Measurements from ENCODE around the gene DES.
"Not testable (repeated sequence)": the region's sequence is repeated elsewhere in the genome, so short reads cannot be mapped to it uniquely, and the experiment has no call there.

Gene DES

DNA sequence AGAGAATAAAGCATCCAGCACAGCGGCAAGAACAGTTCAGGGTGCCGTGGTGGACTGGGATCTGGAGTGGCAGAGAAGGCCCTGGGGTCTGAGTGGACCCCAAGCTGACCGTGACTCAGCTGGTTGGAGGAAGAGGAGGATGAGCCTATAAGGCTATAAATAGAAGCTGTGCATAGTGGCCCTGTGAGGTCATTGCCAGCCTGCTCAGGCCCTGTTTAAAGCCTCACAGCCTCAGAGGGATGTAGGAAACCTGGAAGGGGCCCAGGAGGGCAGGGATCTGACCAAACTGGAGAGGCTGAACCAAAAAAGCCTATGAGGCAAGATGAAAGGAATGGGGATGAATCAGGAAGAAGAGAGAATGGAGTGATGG lies 11.3 kb upstream of the DES start:
- no peak for DNase-seq (ENCODE audit: low spot score)
- no peak overlapping the region for H3K27ac ChIP-seq (replicated peaks; ENCODE audit: low read length)

GRCh38 chr2:219407343-219407742 lies 10.8 kb upstream of the DES start:
- H3K36me3 ChIP-seq (replicated peaks in 1 of 2; ENCODE audit: control insufficient read depth in 2 of 2, insufficient read depth in 2 of 2, low read length in 2 of 2); H3K4me2 ChIP-seq (ENCODE audit: insufficient read depth, low read length, poor library complexity, severe bottlenecking); H3K4ac ChIP-seq (ENCODE audit: low read length); DNase-seq (ENCODE audit: low spot score); H3K9ac ChIP-seq (ENCODE audit: low read depth, low read length, poor library complexity); H4K91ac ChIP-seq (ENCODE audit: low read depth, low read length, poor library complexity); H2BK5ac ChIP-seq (ENCODE audit: low read length); H2AFZ ChIP-seq (ENCODE audit: low read length); H2BK120ac ChIP-seq (ENCODE audit: low read depth, low read length); H3K27ac ChIP-seq (replicated peaks; ENCODE audit: low read length); H4K8ac ChIP-seq (ENCODE audit: low read depth, low read length); H2AK5ac ChIP-seq (ENCODE audit: low read depth, low read length); H3K4me3 ChIP-seq (ENCODE audit: low read length in 2 of 2); H3K23ac ChIP-seq (ENCODE audit: low read depth, low read length, poor library complexity); H3K9me3 ChIP-seq (replicated peaks in 1 of 2; ENCODE audit: control insufficient read depth in 2 of 2, insufficient read depth in 1 of 2, low read depth in 1 of 2, low read length in 2 of 2); H2BK12ac ChIP-seq (ENCODE audit: low read length); H3K4me1 ChIP-seq (ENCODE audit: control insufficient read depth in 2 of 2, insufficient read depth in 1 of 2, low read depth in 1 of 2, low read length in 2 of 2); H3K18ac ChIP-seq (ENCODE audit: low read length); H2BK15ac ChIP-seq (ENCODE audit: low read length); H3K14ac ChIP-seq (ENCODE audit: low read length); H3K79me1 ChIP-seq (ENCODE audit: low read depth, low read length): not testable (repeated sequence)
- peaks cover 0 to 49% (median 0%) of the 10 kb centered on the region in 3 experiments for H3K27me3 ChIP-seq (ENCODE audit: control insufficient read depth in 3 of 3, insufficient read depth in 3 of 3, low read depth in 1 of 3, low read length in 3 of 3)
- WGBS, 2 donors (ENCODE audit: extremely low coverage in 2 of 2, insufficient read length in 2 of 2, insufficient replicate concordance in 1 of 2), result no CpG with 5 or more reads among the region's 5 CpGs

More for the DNA sequence above, 11.3 kb upstream of the DES start:
- Histone ChIP-seq H3K9ac (ENCODE audit: low read depth, low read length, poor library complexity) (no peak overlapping the region), H2BK120ac (ENCODE audit: low read depth, low read length) (no peak overlapping the region), H4K8ac (ENCODE audit: low read depth, low read length) (no peak overlapping the region), H2BK15ac (ENCODE audit: low read length) (no peak overlapping the region), H2BK12ac (ENCODE audit: low read length) (no peak overlapping the region), H4K91ac (ENCODE audit: low read depth, low read length, poor library complexity) (no peak overlapping the region), H3K23ac (ENCODE audit: low read depth, low read length, poor library complexity) (no peak overlapping the region), H3K4ac (ENCODE audit: low read length) (no peak overlapping the region), H3K79me1 (ENCODE audit: low read depth, low read length) (peaks cover 2% of the 10 kb centered on the region), H3K14ac (ENCODE audit: low read length) (no peak overlapping the region), H3K36me3 (replicated peaks in 1 of 2; ENCODE audit: control insufficient read depth in 2 of 2, insufficient read depth in 2 of 2, low read length in 2 of 2) (no peaks in the 10 kb centered on the region), H3K9me3 (replicated peaks in 1 of 2; ENCODE audit: control insufficient read depth in 2 of 2, insufficient read depth in 1 of 2, low read depth in 1 of 2, low read length in 2 of 2) (no peaks in the 10 kb centered on the region), H2AFZ (ENCODE audit: low read length) (no peak overlapping the region), H2BK5ac (ENCODE audit: low read length) (no peak overlapping the region), H3K27me3 (ENCODE audit: control insufficient read depth in 3 of 3, insufficient read depth in 3 of 3, low read depth in 1 of 3, low read length in 3 of 3) (peaks cover 0 to 49% (median 0%) of the 10 kb centered on the region in 3 experiments), H3K4me2 (ENCODE audit: insufficient read depth, low read length, poor library complexity, severe bottlenecking) (no peak overlapping the region), H3K4me3 (ENCODE audit: low read length in 2 of 2) (no peak overlapping the region), H2AK5ac (ENCODE audit: low read depth, low read length) (no peak overlapping the region), H3K18ac (ENCODE audit: low read length) (no peak overlapping the region), H3K4me1 (ENCODE audit: control insufficient read depth in 2 of 2, insufficient read depth in 1 of 2, low read depth in 1 of 2, low read length in 2 of 2) (peaks cover 5 to 8% of the 10 kb centered on the region in 2 donors)
- no CpG with 5 or more reads among the region's 3 CpGs for WGBS, 2 donors (ENCODE audit: extremely low coverage in 2 of 2, insufficient read length in 2 of 2, insufficient replicate concordance in 1 of 2)

GRCh38 chr2:219408204-219408603 lies 10.0 kb upstream of the DES start:
- DNase-seq (ENCODE audit: low spot score), result no peak
- Histone ChIP-seq H3K9me3 (replicated peaks in 1 of 2; ENCODE audit: control insufficient read depth in 2 of 2, insufficient read depth in 1 of 2, low read depth in 1 of 2, low read length in 2 of 2) (peaks cover 0 to 7% of the 10 kb centered on the region in 2 donors), H3K9ac (ENCODE audit: low read depth, low read length, poor library complexity) (no peak overlapping the region), H2BK120ac (ENCODE audit: low read depth, low read length) (no peak overlapping the region), H2AK5ac (ENCODE audit: low read depth, low read length) (no peak overlapping the region), H3K4me2 (ENCODE audit: insufficient read depth, low read length, poor library complexity, severe bottlenecking) (no peak overlapping the region), H2BK15ac (ENCODE audit: low read length) (no peak overlapping the region), H3K36me3 (replicated peaks in 1 of 2; ENCODE audit: control insufficient read depth in 2 of 2, insufficient read depth in 2 of 2, low read length in 2 of 2) (no peaks in the 10 kb centered on the region), H3K27ac (replicated peaks; ENCODE audit: low read length) (no peak overlapping the region), H2BK5ac (ENCODE audit: low read length) (no peak overlapping the region), H2AFZ (ENCODE audit: low read length) (no peak overlapping the region), H4K91ac (ENCODE audit: low read depth, low read length, poor library complexity) (no peak overlapping the region), H3K79me1 (ENCODE audit: low read depth, low read length) (peaks cover 2% of the 10 kb centered on the region), H3K23ac (ENCODE audit: low read depth, low read length, poor library complexity) (no peak overlapping the region), H3K4me1 (ENCODE audit: control insufficient read depth in 2 of 2, insufficient read depth in 1 of 2, low read depth in 1 of 2, low read length in 2 of 2) (no peaks in the 10 kb centered on the region), H3K4me3 (ENCODE audit: low read length in 2 of 2) (no peak overlapping the region), H3K27me3 (ENCODE audit: control insufficient read depth in 3 of 3, insufficient read depth in 3 of 3, low read depth in 1 of 3, low read length in 3 of 3) (peaks cover 0 to 48% (median 0%) of the 10 kb centered on the region in 3 experiments), H3K4ac (ENCODE audit: low read length) (no peak overlapping the region), H3K18ac (ENCODE audit: low read length) (no peak overlapping the region), H4K8ac (ENCODE audit: low read depth, low read length) (no peak overlapping the region), H3K14ac (ENCODE audit: low read length) (no peak overlapping the region), H2BK12ac (ENCODE audit: low read length) (no peak overlapping the region)
- 100% methylated on average over 2 of the region's 5 CpGs for WGBS, 2 donors (ENCODE audit: extremely low coverage in 2 of 2, insufficient read length in 2 of 2, insufficient replicate concordance in 1 of 2)

DNA sequence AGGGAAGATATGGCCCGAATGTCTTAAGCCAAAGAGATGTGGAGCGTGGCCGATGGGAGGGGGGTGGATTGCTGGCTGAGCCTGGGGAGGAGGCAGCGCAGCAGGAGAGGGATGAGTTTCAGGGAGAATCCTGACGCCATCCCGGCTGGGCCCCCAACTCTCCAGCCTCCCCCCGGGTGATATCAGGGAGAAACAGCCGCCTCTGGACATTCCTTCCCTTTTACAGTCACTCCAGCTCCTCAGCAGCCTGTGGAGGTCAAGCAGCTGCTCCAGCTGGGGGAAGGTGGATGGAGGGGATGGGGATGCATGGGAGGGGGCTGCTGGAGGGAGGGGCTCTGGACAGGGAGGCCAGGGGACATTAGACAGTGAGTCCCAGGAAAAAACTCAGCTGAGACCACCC lies 9.5 kb upstream of the DES start:
- Histone ChIP-seq H3K4me1 (ENCODE audit: control insufficient read depth in 2 of 2, insufficient read depth in 1 of 2, low read depth in 1 of 2, low read length in 2 of 2) (no peaks in the 10 kb centered on the region), H3K4me3 (ENCODE audit: low read length in 2 of 2) (no peak overlapping the region), H2BK12ac (ENCODE audit: low read length) (no peak overlapping the region), H2AK5ac (ENCODE audit: low read depth, low read length) (no peak overlapping the region), H3K79me1 (ENCODE audit: low read depth, low read length) (peaks cover 2% of the 10 kb centered on the region), H3K23ac (ENCODE audit: low read depth, low read length, poor library complexity) (no peak overlapping the region), H3K9me3 (replicated peaks in 1 of 2; ENCODE audit: control insufficient read depth in 2 of 2, insufficient read depth in 1 of 2, low read depth in 1 of 2, low read length in 2 of 2) (peaks cover 0 to 7% of the 10 kb centered on the region in 2 donors), H3K4me2 (ENCODE audit: insufficient read depth, low read length, poor library complexity, severe bottlenecking) (no peak overlapping the region), H2BK120ac (ENCODE audit: low read depth, low read length) (no peak overlapping the region), H3K36me3 (replicated peaks in 1 of 2; ENCODE audit: control insufficient read depth in 2 of 2, insufficient read depth in 2 of 2, low read length in 2 of 2) (no peaks in the 10 kb centered on the region), H2BK15ac (ENCODE audit: low read length) (no peak overlapping the region), H3K27ac (replicated peaks; ENCODE audit: low read length) (no peak overlapping the region), H4K91ac (ENCODE audit: low read depth, low read length, poor library complexity) (no peak overlapping the region), H2BK5ac (ENCODE audit: low read length) (no peak overlapping the region), H3K18ac (ENCODE audit: low read length) (no peak overlapping the region), H4K8ac (ENCODE audit: low read depth, low read length) (no peak overlapping the region), H3K4ac (ENCODE audit: low read length) (no peak overlapping the region), H2AFZ (ENCODE audit: low read length) (no peak overlapping the region), H3K27me3 (ENCODE audit: control insufficient read depth in 3 of 3, insufficient read depth in 3 of 3, low read depth in 1 of 3, low read length in 3 of 3) (peaks cover 0 to 44% (median 0%) of the 10 kb centered on the region in 3 experiments), H3K14ac (ENCODE audit: low read length) (no peak overlapping the region), H3K9ac (ENCODE audit: low read depth, low read length, poor library complexity) (no peak overlapping the region)
- no CpG with 5 or more reads among the region's 8 CpGs for WGBS, 2 donors (ENCODE audit: extremely low coverage in 2 of 2, insufficient read length in 2 of 2, insufficient replicate concordance in 1 of 2)
- no peak for DNase-seq (ENCODE audit: low spot score)
